ENCODE results near the gene RPL19.
"Not testable (repeated sequence)": the region's sequence is repeated elsewhere in the genome, so short reads cannot be mapped to it uniquely, and the experiment has no call there.

The RPL19 gene

GRCh38 chr17:39225959-39226683 lies 26.0 kb downstream of the RPL19 start:
- DNase-seq = peak; percentile 82

DNA sequence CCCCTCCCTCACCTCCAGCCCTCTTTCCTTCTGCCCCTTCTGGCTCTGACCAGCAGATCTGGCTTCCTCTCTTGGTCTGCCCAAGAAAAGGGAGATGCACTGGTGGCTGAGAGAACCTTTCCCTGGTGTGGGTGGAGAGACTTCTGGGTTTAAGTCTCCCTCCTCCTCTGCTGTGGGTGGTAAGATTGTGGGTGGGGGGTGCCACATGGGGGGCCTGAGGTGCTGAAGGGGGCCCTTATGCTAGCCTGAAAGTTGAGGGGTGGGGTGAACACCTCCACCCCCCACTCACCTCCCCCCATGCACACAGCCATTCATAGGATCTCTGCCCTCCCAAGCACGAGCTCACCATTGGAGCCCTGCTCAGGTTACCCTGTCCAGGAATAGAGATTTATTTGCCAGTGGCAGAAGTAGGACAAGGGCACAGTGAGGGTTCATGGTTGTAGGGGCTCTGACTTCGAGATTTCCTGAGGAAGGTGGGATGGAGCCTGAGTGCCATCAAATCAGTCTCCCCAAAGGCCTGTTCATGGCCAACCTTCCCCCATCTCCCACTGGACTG lies 27.4 kb downstream of the RPL19 start:
- DNase-seq = no peak

DNA sequence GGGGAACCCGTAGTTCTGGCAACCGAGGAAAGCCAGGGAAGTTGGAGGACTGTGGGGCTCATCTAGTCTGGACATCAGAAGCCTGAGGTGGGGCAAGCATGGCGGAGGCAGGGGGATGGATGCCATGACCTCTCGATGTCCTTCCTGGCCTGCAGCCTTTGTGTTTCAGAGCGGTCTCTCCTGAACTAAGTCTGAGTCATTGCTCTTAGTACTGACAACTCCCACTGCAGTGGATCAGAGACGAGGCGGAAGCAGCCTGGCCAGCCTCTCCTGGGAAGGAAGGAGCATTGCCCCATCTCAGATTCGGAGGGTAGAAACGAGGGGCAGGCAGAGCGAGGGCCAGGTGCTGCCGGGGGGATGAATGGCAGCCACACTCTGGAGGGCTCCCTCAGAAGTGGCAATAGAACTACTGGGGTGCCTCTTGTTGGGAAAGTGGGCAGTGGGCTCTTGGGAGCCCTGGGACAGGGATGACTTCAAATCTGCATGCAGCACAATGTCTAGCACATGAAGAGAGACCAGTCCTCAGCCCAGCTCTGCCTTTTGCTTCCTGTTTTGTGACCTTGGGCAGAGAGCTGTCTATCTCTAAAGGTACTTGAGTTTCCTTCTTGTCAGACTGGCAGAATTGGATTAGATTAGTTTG lies 29.3 kb downstream of the RPL19 start:
- DNase-seq = no peak

DNA sequence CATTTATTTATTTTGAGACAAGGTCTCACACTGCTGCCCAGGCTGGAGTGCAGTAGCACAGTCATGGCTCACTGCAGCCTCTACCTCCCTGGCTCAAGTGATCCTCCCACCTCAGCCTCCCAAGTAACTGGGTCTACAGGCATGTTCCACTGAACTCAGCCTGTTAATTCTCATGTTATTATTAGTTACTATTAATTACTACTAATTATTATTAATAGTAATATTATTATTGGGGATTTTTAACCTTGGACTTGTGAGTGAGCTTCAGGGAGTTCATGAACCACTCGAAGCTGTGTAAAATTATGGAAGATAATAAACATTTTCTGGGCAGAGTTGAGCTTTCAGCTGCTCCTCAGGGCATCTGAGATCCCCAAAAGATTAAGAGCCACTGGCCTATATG lies 30.3 kb downstream of the RPL19 start:
- DNase-seq = no peak

- DNase-seq = no peak
Measured at GRCh38 chr17:39231091-39231561, 31.0 kb downstream of the RPL19 start.

DNA sequence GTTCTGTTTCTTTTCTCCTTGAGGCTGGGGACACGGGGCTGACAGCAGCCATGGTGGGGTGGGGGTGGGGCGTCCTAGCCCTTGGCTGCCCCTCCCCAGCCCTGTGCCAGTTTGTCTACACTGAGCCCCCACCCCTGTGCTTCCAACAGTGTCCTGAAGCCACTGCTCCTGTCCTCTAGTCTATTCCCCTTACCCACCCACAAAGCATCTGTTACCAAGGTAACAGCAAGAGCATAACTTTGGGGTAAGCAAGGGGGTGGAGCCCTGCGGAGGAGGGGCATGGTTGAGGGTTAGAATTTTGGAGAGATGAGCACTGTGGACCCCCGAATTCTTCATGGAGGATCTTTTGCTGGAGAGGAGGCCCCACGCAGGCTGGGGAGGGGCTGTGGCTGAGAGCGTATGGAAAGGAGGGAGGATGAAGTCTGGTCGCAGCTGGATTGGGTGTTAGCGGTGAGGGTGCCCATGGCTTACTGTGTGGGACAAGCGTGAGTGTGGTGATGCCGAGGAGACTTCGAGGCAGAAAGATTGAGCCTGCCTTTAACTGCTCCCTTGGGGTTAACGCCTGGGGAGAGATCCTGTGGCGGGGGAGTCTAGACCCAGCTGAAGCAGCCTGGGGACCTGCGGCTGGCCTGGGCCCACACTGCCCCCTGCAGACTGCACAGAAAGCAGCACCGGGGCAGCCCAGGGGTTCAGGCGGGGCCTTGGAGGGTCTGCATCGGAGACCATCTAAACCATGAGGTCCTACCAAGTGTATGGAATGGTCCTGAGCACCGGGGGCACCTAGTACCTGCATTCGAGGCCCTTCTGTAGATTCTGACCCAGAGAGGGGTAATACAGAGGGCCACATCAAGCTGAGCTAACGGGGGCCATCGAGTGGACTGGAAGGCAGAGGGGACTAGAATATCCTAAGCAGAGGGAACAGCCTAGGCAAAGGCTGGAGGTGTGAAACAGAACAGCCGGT lies 31.8 kb downstream of the RPL19 start:
- peak; percentile 40 for DNase-seq

DNA sequence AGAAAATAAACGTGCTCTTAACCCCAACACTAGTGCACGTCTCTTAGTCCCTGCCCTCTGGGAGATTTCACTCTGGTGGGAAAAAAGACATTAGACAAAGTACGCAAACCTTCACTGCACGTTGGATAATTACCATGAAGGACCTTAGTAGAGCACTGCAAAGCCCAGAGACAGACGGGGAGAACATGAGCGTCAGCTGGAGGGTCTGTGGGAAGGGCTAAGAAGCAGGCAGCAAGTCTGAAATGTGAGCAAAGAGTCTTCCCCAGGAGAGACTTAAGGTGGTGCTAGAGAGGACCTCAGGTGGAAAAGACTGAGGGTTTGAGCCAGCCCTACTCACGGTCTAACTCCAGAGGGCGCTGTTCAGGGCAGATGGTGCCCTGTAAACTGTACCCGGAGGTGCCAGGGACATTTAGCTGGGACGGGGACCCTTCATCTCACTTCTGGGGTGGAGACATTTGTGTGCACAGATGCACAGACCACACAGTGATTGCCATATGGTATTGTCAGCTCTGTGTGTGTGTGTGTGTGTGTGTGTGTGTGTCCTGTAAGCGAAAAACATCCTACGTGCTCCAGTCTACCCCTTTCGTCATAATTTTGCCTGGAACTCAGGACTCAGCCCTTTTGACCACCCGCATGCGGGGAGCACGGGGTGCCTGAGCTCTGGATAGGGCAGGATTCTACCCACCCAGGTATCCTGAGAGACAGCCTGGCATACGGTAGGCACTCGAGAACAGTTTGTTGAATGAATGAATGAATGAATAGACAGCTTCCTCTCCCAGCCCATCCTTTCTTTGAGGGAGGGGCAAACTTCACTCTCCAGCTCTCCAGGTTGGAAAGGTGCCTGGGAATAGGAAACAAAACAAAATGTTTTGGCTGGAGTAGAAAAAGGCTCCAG lies 35.7 kb downstream of the RPL19 start:
- DNase-seq = peak; percentile 97

- DNase-seq = no peak
Measured at GRCh38 chr17:39236450-39236927, 36.4 kb downstream of the RPL19 start.

DNA sequence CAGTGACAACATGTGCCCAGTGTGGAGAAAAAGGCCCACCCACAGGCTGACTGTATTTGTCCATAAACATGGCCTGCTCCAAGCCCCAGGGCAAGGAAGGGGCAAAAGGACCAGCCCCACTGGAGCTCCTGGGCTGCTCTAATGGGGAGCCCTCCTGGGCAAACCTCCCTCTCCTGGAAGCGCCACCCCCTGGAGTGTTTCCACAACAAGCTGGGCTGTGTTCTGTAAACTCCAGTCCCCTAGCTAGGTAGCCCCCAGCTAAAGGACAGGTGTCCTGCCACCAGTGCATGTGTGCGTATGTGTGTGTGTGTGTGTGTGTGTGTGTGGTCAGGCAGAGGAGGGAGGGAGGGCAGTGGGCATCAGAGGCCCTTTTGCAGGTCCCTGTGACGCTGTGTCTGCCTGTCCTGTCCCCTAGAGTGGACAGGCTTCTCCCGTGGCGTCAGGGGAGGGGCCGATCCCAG lies 36.9 kb downstream of the RPL19 start:
- no peak for DNase-seq

DNA sequence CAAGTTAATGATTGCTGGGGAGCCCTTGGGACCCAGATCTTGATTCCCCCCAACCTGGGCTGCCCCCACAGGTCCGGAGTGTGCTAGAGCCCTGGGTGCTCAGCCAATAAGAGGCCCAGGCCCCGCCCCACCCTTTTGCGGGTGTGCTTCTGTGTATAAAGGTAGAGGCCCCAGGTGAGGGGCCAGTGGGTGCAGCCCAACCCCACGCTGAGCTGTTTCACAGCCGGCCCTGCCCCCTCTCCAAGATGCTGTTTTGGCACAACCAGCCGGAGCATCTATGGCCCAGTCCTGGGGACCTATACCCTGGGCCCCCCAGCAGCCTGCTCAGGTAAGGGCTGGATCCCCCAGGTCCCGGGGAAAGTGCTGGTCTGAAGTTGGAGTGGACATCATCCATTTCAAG lies 37.5 kb downstream of the RPL19 start:
- DNase-seq = no peak

DNA sequence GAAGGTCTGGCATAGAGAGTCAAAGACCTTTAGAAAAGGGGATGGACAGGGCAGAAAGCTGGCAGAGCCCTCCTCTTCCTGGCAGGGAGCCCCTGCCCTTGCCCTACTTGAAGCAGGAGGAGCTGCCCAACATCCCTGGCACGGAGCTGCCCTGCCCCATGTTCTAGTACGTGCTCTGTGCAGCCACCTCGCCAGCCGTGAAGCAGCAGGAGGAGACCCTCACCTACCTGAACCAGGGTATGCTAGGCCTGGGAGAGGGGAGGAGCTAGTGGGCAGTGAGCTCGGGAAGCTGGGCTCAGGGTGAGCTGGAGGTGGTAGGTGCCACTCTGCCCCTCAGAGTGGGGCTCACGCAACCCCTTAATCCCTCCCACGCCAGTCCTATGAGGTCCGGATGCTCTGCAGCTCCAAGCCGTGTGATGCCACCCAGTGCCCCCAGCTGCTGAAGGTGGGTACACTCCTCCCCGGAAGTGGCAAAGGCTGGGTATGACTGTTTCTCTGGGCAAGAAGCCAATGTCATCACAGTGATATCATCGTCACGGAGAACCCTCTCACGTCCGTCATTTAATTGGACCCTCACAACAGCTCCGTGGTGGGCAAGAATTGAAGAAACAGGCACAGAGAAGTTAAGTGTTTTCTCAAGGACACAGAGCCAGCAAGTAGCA lies 38.4 kb downstream of the RPL19 start:
- peak; percentile 16 for DNase-seq

- DNase-seq = no peak
Measured at GRCh38 chr17:39239640-39240314, 39.7 kb downstream of the RPL19 start.

DNA sequence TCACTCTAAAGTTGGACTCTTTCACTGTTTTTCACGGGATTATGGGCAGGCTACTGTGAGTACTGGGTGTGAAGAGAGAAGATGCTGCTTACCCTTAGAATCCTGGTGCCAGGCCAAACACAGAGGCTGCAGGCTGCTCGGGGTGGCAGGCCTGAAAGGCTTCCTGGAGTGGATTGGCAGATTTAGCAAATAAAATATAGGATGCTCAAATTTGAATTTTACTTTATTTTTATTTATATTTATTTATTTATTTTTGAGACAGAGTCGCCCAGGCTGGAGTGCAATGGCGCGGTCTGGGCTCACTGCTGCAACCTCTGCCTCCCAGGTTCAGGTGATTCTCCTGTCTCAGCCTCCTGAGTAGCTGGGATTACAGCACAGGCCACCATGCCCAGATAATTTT lies 40.5 kb downstream of the RPL19 start:
- DNase-seq = no peak

DNA sequence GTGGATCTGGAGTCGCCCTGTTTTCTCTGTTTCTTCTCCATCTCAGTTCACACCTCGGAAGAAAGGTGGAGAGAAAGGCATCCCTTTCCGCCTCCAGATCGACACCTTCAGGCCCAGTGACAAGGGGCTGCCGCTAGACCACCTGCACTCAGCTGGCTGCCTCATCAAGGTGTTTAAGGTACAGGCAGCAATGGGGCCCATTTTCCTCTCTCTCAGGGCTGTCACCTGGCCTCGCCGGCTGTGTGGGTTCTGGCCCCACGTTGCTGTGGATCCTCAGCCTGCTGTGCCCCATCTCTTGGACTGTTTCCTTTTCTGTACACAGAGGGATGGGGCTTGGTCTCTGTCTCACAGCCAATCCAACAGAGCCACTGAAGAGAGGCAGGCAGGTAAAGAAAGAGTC lies 43.1 kb downstream of the RPL19 start:
- DNase-seq = no peak

DNA sequence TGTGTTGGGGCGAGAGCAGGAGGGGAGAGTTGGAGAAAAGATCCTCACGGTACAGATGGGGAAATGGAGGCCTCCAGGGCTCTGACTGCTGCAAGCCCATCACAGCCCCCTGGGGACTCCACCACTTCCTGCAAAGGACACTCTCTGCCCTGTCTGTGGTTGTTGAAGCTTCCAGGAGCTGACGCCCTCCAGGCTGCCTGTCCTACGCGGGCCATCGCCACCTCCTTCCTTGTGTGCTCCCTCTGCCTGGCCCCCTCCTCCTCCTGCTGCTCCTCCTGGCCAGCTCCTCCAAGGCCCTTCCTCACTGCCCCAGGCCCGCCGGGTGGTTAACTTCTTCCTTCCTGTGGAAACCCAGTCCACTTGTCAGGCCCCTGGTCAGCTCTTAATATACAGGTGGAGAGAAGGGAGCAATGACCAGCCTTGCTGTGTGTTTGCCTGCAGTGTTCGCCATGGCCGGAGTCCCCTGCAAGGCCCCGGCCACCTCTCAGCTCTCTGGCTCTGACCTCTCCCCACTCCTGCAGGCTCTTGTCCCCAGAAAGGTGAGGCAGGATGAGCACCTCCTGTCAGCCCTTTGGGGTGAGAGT lies 44.0 kb downstream of the RPL19 start:
- DNase-seq = no peak

- DNase-seq = peak; percentile 73
Measured at GRCh38 chr17:39244600-39245570, 44.8 kb downstream of the RPL19 start.

DNA sequence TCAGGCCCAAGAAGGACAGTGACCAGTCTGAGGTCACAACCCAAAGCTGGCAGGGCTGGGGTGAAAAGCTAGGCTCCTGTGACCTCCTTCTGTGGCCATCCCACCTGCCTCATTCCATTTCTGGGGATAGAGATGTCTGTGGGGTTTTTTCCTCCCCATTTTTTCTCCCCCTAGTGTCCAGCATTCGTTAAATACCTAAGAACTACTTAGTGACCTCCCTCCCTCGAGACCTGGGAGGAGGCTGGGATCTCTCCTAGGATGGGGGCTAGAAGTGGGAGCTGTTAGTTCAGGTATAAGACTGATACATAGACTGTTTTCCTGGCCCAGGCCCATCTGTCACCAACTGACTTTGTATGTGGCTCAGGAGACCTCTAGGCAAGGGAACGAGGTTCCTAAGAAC lies 46.2 kb downstream of the RPL19 start:
- DNase-seq = no peak

DNA sequence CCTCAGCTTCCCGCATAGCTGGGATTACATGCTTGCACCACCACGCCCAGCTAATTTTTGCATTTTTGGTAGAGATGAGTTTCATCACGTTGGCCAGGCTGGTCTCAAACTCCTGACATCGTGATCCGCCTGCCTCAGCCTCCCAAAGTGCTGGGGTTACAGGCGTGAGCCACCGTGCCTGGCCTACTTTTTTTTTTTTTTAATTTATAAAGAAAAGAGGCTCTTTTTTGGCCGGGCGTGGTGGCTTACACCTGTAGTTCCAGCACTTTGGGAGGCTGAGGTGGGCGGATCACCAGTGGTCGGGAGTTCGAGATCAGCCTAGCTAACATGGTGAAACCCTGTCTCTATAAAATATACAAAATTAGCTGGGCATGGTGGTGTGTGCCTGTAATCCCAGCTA lies 50.0 kb downstream of the RPL19 start:
- not testable (repeated sequence) for DNase-seq

DNA sequence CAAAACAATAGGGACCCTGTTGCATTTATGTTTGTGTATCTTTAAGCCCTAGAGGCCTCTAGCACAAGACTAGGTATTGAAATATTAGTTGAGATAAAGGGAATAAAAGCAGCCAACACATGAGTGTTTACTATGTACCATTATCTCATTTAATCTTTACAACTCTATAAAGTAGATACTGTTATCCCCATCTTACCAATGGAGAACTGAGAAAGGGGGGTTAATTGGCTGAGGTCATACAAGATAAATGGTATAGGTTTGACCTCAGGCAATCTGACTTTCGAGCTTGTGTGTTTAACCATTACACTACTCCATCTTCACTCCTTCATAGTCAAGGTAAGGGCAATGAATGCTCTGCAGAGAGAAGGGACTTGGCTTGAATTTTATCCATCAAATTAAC lies 51.9 kb downstream of the RPL19 start:
- no peak for DNase-seq

All from NCI-H1694 treated with DMSO at 0.1 percent for 48 hours (cell line).